ENCODE measurements around the gene CLASP1.
"Not testable (repeated sequence)": the region's sequence is repeated elsewhere in the genome, so short reads cannot be mapped to it uniquely, and the experiment has no call there.

CLASP1 gene

DNA sequence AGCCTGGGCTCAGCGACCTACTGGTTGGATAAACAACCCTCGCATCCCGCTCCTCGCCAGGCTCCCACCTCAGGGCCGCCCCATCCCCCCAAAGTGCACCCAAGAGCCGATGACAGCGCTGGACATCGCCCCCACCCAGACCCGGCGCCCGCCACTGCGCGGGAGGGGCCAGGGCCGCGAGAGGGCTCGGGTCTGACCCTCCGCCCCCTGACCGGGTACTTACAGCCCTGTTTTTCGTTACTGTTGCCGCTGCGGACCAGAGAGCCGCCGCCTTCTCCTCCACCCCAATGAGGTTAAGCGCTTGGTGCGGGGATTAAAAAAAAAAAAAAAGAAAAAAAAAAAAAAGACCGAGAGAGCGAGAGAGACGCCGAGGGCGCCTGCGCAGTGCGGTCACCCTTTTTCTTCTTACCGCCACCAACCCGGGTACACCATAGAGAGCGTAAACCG lies at the start of gene CLASP1:
TSS of gene CLASP1 (minus strand) at position 314 of the 447 bp plus-strand sequence. CDS start 43,567 bp downstream, outside the sequence.
- in situ Hi-C loops (cut with MboI; ENCODE audit: low sequenced_read_pairs) = no loop called here

GRCh38 chr2:121698318-121698930 lies 49.2 kb upstream of the CLASP1 start:
- in situ Hi-C loops (cut with MboI; ENCODE audit: low sequenced_read_pairs) = no loop called here

GRCh38 chr2:121697108-121697631 lies 47.9 kb upstream of the CLASP1 start:
- in situ Hi-C loops (cut with MboI; ENCODE audit: low sequenced_read_pairs) = no loop called here

DNA sequence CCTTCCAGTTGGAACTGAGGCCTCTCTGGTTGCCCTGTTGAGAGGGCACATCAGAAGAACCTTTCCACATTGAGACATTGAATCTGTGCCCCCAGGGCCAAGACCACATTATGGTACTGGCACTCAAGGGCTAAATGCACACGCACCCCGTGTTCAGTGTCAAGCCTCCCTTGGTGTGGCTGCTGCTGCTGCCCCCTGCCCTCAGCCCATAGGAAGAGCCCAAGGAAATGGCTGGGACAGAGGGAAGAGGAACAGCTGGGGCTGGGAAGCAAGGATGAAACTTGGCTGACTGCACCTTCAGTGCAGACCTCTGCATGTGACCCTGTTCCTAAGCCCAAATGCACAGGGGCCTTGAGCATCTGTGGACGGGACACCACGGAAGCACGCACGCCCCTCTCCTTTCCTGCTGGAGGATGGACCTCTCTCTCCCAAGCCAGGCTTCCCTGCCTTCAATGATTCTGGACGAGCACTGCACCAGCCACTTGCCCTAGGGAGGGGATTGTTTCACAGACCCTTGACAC lies 47.2 kb upstream of the CLASP1 start:
- in situ Hi-C loops (cut with MboI; ENCODE audit: low sequenced_read_pairs) = no loop called here

GRCh38 chr2:121695171-121695451 lies 45.8 kb upstream of the CLASP1 start:
- in situ Hi-C loops (cut with MboI; ENCODE audit: low sequenced_read_pairs) = no loop called here

DNA sequence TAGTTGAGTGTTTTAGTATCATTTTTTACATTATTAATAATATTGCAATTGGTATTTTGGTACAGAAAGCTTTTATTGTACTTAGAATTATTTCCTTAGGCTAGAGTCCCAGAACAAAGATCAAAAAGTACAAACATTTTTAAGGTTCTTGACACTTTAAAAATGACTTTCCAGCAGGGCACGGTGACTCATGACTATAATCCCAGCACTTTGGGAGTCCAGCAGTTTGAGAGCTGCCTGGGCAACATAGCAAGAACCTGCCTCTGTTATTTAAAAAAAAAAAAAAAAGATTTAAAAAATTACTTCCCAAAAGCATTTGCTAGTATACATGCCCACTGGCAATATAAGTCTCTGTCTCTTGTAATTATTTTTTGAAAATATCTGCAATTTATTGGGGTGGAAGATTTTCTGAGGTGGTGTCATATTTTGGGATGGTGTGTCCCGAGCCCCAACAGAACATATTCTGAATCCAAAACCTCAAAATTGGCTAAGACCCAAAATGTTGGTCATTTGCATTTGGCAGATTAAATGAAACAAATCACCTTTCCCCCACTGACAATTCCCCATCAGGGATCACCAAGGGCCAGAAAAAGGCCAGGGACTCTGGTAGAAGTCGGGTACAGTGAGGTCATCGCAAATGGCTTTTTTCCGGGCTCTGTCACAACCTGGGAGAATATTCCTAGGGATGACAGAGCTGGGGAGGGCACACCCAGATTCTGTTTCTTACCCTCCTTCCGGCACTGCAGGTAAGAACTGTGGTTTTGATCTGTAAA lies 45.3 kb upstream of the CLASP1 start:
- in situ Hi-C loops (cut with MboI; ENCODE audit: low sequenced_read_pairs) = no loop called here

DNA sequence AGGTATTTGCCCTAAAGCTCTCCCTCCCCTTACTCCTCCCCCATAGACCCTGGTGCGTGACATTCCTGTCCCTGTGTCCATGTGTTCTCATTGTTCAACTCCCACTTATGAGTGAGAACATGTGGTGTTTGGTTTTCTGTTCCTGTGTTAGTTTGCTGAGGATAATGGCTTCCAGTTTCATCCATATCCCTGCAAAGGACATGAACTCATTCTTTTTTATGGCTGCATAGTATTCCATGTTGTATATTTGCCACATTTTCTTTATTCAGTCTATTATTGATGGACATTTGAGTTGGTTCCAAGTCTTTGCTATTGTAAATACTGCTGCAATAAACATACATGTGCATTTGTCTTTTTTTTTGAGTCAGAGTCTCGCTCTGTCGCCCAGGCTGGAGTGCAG lies 41.3 kb upstream of the CLASP1 start:
- in situ Hi-C loops (cut with MboI; ENCODE audit: low sequenced_read_pairs) = not testable (repeated sequence)

GRCh38 chr2:121690095-121690494 lies 40.8 kb upstream of the CLASP1 start:
- in situ Hi-C loops (cut with MboI; ENCODE audit: low sequenced_read_pairs) = no loop called here

DNA sequence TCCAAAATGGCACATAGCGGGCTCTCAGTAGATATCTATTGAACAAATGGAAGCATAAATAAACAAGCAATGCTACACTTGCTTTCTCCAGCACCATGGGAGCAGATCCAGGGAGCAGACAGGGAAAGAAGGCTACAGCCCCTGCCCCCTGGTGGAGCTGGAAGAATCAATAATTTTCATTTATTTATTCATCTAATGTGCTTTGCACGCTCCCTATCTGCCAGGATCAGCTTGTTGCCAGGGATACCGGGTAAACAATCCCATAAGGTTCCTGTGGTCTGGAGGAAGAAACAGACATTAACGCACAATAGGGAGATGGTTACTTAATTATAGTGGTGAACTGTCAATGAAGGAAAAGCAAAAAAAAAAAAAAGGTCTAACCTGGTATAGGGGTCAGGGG lies 40.1 kb upstream of the CLASP1 start:
- in situ Hi-C loops (cut with MboI; ENCODE audit: low sequenced_read_pairs) = no loop called here

DNA sequence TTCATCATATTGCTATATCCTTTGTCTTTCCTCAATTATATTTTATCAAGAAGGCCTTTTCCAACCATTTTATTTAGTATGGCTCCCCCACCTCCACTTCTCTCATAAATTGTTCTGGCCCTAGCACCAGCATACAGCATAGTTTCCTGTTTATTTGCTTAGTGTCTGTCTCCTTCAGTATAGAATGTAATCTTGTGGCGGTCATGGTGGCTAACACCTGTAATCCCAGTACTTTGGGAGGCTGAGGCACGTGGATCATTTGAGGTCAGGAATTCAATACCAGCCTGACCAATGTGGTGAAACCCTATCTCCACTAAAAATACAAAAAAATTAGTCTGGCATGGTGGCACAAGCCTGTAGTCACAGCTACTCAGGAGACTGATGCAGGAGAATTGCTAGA lies 39.6 kb upstream of the CLASP1 start:
- in situ Hi-C loops (cut with MboI; ENCODE audit: low sequenced_read_pairs) = no loop called here

GRCh38 chr2:121686902-121687301 lies 37.6 kb upstream of the CLASP1 start:
- in situ Hi-C loops (cut with MboI; ENCODE audit: low sequenced_read_pairs) = no loop called here

GRCh38 chr2:121686218-121686617 lies 37.0 kb upstream of the CLASP1 start:
- in situ Hi-C loops (cut with MboI; ENCODE audit: low sequenced_read_pairs) = no loop called here

DNA sequence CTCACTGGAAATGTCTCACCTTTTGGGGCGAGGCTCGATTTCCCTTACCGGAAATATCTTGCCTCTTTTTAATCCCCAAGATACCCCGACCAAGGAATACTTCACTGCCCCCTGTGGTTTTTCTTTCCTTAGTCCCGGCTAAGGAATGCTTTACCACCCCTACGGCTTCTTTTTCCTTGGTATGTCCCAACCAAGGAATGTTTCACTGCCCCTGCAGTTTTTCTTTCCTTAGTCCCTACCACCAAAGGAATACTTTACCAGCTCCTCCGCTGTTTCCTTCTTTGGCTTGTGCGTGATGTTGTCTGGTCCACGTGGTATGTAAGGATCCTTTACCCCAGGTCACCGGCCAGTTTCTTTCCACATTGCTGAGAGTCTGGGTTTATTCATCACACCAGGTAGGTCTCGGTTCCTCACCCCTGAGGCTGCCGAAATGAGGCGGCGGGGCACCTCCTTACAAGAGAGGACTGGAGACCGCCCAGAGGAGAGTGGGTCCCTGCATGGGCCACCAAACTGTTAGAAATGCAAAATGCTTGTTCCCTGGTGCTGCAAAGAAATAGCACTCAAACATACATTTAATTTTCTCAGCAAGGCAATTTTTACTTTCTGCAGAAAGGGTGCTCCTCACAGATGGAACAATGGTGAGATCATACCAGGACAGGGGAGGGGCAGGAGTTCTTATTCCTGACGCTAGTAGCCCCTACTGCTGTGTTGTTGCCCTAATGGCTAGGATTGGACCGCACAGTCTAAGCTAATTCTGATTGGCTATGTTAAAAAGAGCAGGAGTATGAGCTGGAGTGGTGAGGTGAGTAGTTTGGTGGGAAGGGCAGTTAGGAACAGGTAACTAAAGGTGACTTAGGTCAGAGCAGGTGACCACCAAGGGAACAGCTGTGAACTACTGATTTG lies 33.4 kb upstream of the CLASP1 start:
- in situ Hi-C loops (cut with MboI; ENCODE audit: low sequenced_read_pairs) = no loop called here

GRCh38 chr2:121677855-121678254 lies 28.6 kb upstream of the CLASP1 start:
- in situ Hi-C loops (cut with MboI; ENCODE audit: low sequenced_read_pairs) = no loop called here

- in situ Hi-C loops (cut with MboI; ENCODE audit: low sequenced_read_pairs) = not testable (repeated sequence)
Observed at GRCh38 chr2:121671621-121672020, 22.4 kb upstream of the CLASP1 start.

- in situ Hi-C loops (cut with MboI; ENCODE audit: low sequenced_read_pairs) = no loop called here
Observed at GRCh38 chr2:121670181-121670580, 20.9 kb upstream of the CLASP1 start.

- in situ Hi-C loops (cut with MboI; ENCODE audit: low sequenced_read_pairs) = no loop called here
Observed at GRCh38 chr2:121667618-121668017, 18.4 kb upstream of the CLASP1 start.

DNA sequence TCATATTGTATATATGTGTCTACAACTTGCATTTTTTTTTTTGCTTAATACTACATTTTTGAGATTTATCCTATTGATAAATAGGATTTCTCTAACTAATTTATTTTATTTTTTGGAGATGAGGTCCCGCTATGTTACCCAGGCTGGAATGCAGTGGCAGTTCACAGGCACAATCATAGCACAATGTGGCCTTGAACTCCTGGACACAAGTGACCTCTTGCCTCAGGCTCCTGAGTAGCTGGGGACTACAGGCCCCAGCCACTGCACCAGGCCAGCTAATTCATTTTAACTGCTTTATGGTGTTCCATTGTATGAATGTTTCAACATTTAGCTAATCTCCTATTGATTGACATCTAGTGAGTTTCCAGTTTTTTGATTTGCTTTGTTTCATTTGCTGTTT lies 16.8 kb upstream of the CLASP1 start:
- in situ Hi-C loops (cut with MboI; ENCODE audit: low sequenced_read_pairs) = no loop called here

GRCh38 chr2:121665504-121665903 lies 16.2 kb upstream of the CLASP1 start:
- in situ Hi-C loops (cut with MboI; ENCODE audit: low sequenced_read_pairs) = no loop called here

- in situ Hi-C loops (cut with MboI; ENCODE audit: low sequenced_read_pairs) = no loop called here
Observed at GRCh38 chr2:121664713-121665112, 15.5 kb upstream of the CLASP1 start.

GRCh38 chr2:121664086-121664485 lies 14.8 kb upstream of the CLASP1 start:
- in situ Hi-C loops (cut with MboI; ENCODE audit: low sequenced_read_pairs) = no loop called here
